GM19025 (cell line): ENCODE results near the gene CDS2.

Experiments used
- ATAC-seq: cut with Tn5 transposase; IDR thresholded peaks from one replicate; pipeline ENCODE4 v1.9.1; 2021; ENCODE audit warnings: mild to moderate bottlenecking, low read depth, moderate library complexity; ENCODE audit not compliant: unreplicated experiment

The CDS2 gene

DNA sequence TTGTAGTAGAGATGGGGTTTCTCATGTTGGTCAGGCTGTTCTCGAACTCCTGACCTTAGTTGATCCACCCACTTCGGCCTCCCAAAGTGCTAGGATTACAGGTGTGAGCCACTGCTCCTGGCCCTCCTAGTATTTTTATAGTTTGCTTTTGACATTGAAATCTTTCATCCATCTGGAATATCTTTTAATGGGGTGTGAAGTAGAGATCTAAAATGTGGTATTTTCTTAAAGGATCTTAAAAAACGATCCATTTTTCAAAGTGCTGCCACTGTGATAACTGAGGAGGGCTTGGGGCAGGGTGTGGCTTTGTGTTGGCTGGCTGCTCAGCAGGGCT lies 23.1 kb downstream of the CDS2 start:
- ATAC-seq, result no peak

DNA sequence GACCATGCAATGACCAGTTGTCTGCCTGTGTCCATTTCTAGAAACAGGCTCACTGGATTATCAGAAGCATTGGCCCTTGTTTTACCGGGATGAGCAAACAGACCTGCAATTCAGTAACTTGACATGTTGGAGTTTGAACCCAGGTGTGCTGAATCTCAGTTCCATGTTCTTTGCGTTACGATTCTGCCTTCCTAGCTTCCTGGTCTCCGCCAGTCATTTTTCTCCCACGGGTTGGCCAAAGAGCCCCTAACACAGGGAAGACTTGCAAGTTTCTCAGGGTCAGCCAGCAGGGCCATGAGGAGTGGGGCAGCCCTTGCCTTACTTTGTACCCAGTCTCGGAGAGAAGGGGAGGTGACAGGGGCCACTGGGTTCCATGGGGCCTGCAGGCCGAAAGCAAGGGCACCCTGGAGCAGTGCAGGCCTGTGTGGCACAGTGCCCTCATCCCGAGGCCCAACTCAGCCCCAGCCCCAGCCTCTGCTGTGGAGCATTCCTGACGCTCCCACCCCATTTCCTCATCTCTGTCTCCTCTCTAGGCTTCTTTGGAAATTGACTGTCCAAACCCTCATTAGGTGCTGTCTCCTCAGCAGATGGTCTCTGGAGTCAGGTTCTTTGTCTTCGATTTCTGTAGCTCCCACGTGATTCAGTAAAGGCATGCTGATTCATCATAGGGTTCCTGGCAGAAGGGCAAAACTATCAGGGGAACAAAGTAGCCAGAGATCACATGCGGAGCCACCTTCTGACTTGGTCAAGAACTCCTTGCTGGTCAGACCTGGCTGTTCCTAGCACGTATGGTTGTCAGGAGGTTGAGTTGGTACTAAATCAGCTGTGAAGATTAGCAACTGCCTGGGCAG lies 23.6 kb downstream of the CDS2 start:
- ATAC-seq, result no peak

DNA sequence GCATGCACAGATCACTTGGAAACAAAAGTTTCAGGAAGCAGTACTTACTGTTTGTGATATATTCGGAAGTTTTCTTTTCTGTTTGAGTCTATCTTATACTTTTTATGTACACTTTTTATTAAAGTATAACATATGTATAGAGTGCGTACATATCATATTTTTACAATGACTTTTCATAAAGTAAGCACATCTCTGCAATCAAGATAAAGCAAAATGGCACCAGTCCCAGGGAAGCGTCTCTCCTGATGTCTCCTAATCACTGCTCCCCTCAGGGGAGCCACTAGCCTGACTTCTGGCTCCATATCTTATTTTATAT lies 26.3 kb downstream of the CDS2 start:
- ATAC-seq, result no peak

DNA sequence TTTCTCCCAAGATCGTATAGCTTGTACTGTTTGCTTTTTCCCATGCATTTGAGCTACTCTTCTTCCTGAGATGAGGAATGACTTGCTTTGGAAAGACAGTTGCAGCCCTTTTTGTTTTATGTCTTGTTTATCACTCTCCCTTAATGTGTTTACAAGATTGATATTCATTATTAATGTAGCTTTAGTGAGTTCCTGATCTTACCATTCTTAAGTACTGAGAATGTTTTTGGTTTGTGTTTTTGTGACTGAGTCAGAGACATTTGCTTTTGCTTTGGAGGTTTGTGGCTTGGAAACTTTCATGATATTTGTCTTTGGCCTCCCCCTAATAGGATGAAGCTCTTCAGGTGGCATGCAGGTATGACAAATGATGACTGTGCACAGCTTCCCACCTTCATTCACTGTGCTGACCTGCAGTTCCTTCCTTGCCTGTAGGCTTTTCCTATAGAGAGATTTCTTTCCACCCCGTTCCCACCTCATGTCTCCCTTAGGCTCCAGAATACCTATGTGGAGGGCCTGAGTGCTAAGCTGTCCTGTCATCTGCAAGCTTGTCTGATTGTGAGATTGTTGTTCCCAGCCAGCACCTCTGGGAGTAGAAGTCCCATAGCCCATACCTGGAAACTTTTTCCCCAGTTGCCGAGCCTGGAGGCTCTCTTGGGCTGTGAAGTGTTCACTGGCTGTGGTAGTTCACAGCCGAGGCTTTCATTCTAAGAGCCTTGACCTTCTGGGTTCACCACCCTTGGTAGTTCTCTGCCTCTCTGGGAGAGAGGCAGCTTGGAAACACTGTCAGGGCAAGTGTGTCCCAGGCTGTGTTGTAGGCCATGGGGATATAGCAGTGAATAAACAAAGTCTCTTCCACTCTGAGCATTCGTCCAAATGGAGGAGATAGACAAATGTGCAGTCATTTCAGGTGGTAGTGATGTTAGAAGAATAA lies 27.1 kb downstream of the CDS2 start:
- no peak for ATAC-seq

DNA sequence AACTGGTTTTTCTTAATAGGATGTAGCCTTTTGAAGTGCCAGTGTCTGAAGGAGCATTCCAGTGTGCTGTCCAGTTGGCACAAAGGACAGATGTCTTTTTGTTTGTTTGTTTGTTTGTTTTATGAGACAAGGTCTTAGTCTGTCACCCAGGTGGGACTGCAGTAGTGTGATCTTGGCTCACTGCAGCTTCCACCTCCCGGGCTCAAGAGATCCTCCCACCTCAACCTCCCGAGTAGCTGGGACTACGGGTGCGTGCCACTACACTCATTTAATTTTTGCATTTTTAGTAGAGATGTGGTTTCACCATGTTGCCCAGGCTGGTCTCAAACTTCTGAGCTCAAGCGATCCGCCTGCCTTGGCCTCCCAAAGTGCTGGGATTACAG lies 27.7 kb downstream of the CDS2 start:
- ATAC-seq, result no peak

DNA sequence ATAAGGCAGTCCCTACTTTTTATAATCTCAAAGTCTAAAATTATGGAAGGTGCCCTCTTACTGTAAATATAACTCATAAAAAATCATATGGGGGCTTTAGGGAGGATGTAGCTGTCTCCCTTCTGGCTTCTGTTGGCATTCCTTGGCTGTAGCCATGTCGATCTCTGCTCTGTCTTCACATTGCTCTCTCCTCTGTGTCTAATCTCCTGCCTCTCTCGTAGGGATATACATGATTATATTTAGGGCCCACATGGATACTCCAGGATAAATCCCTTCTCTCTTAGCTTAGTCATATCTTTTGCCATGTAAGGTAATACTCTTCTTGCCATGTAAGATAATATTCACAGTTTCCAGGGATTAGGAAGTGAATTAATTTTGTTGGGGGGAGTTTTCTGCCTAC lies 28.6 kb downstream of the CDS2 start:
- ATAC-seq, result no peak

DNA sequence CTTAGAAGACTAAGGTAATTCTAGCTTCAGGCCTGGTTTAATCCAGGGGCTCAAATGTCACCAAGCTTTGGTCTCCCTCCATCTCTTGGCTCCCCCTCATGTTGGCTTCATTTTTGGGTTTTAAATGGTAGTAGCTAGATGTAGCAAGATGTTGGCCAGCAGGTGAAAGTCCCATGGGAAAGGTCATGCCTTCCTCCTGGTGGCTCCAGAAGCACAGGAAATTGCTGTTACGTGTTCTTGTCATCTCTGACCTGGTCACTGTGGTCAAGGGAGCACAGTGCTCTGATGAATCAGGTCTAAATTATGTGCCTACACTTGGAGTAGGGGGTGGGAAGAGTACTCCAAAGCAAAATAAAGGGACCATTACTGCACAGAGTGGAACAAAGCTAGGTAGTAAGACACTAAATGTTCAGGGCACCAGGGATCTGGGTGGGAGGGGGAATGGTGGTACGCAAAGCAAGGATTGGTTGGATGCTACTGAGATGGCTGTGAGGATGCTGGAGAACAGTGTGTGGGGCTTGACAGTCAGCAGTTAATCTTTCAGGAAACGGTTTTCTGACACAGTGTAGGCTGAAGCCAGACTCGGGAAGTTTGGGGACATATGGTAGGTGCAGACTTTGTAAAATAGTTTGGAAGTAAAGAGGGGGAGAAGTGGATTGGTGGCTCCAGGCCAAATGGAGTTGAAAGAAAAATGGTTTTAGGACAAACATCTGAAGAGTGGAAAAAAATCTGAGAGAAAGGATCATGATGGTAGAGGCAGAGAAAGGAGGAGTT lies 30.1 kb downstream of the CDS2 start:
- no peak for ATAC-seq

DNA sequence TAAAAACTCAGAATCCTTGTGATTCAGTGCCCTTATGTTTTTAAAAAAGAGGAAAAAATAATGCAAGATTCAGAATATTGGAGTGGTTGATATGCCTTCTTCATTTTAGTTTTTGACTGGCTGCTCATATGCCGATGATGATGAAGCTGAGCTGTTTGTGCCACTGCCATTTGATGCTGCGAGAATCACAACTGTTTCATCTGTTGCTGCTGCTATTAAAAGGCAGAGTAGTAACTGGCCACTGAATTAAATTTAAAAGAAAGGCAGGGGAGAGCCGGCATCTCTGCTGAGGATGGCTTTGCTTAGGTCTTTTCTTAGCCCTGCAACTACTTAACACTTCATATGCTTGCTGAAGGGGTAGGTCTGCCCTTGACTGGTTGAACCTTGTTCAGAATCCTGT lies 33.1 kb downstream of the CDS2 start:
- no peak for ATAC-seq

DNA sequence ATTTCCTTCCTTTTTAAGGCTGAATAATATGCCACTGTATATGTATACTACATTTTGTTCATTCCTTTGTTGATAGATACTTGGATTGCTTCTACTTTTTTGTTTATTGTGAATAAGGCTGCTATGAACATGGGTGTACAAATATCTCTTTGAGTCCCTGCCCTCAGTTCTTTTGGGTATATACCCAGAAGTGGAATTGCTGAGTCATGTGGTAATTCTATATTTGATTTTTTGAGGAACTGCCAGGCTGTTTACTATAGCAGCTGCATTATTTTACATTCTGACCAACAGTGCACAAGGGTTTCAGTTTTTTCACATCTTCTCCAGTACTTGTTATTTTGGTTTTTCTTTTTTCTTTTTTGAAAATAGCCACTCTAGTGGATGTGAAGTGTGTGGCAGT lies 34.1 kb downstream of the CDS2 start:
- no peak for ATAC-seq

DNA sequence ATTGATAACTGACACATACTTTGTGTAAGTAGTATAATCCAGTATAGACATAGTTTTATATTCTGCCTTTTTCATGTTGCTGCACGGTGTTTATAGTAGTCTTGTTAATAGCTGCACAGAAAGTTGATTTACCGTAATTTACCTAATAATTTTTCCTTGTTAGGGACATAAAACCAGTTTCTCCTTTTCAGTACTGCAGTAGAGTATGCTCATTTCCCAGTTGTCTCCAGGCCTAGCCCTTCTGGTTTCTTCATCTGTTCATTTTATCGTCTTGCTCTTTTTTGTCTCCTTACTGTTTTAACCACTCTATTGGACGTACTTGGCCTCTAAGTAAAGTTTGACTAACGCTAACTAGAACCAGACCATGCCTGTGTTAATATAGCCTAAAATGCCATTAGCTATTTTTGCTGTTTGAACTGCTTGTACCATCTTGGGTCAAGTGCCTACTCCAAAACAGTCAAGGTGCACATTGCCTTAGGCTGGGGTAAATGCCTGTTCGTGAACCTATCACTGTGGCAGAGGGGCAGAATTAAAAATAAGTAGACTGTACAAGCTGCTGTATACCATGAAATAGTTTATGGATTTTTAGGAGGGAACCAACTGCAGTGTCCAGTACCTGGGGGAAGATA lies 34.8 kb downstream of the CDS2 start:
- no peak for ATAC-seq

DNA sequence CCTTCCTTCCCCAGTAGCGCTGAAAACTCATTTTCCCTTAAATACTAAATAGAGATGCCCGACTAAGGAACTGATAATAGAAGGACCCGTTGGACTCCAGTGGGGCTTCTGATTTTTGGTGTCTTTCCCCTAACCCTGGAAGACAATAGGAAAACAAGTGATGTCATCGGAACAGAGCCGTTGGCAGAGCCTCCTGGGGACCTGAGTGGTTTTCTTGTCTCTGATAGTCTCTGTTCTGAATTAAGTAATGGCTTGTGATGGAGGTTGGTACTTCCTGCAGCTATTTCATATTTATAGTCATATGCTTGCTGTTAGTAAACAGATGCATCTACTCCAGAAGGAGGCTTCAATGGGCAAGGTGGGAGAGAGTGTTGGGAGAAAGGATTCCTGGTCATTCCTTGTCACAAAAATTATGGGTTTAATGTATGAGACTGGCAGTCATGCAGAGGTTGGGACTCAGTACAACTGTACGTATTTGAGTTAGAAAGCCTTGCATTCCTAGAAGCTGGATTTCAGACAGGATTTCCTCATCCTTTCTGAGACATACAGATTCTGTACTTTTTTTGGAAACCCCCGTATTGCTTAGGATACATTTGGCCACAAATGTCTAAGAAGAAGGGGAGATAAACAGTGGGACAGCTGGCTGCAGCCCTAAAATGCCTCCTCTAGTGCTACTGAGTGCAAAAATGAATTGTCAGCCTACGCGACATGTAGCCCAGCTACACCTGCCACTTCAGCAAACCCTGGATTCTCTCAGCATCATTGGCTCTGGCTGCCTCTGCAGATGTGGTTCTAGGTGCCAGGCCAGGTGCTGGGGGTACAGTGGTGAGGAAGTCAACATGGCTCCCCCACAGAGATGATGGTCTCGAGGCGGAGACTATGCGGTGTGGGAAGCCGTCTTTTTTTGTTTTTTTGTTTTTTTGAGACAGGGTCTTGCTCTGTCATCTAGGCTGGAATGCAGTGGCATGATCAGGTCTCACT lies 38.1 kb downstream of the CDS2 start:
- ATAC-seq, result no peak

DNA sequence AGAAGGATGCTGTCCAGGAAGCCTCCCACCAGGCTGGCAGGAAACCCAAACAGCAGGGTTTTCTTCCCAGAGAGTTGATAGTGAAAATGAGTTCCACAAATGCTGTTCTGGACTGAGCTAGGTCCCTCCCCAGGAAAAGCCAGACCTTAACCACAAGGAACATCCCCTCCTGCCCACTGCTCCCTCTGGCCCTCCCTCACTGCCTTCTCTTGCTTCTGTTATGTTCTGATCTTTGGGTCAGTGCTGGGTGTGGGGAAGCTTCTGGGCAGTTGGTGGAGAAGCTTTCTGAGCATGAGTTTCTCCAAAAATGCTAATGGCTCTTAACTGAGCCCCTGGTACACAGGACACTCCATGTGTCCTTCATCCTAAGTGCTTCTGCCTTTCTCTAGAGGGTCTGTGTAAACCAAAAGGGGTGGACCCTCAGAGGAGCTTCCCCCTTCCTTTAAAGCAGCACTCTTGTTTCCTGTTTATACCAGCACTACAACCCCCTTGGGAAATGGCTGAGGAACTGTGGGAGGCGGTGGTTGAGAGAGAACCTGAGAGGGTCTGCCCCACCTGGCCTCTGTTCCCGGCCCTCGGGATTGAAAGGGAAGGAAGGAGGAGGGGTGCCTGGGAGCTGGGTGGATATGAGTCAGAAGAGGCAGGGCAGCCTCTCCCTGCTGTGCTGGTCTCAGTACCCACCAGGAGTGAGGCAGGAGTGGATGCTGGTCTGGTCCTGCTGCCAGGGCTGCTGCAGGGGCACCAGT lies 42.0 kb downstream of the CDS2 start:
- no peak for ATAC-seq

DNA sequence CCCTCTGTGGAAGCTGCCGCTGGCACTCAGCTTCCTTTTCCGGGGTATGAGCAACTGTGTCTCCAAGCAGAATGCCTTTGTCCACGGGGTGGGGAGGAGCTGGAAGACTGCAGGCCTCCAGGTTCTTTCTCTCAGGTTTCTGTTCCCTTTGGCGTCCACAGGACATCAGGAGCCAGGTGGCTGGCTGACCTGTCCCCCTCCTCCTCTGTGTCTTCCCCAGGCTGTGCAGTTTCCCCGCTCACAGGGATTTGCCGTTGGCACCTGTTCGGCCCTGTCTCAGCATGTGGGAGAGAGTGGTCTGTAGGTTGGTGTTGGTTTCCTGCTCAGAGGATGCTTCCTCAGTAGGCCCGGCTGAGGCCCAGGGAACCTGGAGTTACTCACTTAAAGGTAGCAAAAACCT lies 43.5 kb downstream of the CDS2 start:
- no peak for ATAC-seq

DNA sequence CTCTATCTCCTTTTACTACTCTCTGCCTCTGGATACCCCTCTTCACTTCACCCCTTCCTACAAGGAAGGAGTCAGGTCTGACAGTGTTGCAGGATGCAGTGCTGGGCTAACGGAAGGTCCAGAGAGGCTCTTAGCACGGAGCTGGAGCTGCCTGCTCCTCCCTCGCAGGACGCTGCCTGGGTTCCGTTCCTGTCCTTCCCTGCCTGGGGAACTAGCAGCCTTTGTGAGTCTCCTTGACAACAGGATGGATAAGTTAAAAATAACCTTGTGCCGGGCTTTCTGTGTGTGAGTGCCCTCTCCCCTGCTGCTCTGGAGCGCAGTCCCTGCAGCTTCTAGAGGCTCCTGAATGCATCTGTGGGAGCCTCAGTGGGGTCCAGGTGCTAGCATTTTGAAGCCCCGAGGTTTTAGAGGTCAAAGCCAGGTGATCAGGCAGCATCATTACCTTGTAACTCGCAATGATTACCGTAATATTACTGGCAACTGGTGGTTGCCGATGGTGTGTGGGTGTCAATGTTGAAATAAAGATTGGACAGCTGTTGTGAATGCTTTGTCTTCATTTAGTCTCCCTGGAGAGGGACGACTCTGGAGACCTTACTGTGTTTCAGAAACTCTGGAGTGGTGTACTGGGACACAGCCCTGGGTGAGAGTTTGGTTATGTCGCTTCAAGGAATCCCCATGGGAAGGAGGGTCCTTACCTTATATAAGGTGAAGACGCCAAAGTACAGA lies 44.4 kb downstream of the CDS2 start:
- no peak for ATAC-seq

DNA sequence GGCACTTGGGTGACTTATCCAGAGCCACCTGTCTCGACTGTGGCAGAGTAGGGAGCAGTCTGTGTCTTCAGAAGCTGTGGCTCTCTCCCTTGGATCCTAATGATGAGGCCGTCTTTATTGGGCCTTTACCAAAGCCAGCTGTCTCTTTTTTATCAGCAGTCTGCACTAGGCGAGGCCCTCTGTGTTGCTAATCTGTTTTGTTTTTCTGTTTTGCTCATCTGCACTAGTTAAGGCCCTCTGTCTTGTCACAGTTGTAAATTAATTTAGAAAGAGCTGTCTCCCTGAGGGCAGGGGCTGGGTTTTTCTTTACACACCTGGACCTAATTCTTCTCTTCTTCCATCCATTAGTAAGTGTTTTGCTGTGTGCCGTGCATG lies 45.0 kb downstream of the CDS2 start:
- ATAC-seq, result peak; percentile 53

DNA sequence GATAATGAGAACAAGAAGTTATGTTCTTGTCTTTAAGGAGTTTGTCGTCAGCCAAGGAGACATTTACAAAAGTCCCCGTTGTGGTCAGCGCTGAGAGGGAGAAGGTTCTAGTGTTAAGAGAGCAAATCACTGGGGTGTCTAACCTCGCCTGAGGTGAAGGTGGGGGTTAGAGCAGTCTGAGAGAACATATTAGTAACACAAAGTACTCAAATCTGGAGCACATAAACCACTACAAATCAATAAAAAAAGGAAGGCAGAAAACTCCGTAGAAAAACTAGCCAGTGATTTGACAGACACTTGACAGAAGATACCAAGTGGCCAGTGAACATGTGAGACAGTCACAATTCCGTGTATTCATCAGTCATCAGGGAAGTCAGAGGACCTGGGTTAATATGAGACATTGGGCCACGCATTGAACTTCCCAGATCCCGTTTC lies 45.4 kb downstream of the CDS2 start:
- ATAC-seq, result peak; percentile 55

DNA sequence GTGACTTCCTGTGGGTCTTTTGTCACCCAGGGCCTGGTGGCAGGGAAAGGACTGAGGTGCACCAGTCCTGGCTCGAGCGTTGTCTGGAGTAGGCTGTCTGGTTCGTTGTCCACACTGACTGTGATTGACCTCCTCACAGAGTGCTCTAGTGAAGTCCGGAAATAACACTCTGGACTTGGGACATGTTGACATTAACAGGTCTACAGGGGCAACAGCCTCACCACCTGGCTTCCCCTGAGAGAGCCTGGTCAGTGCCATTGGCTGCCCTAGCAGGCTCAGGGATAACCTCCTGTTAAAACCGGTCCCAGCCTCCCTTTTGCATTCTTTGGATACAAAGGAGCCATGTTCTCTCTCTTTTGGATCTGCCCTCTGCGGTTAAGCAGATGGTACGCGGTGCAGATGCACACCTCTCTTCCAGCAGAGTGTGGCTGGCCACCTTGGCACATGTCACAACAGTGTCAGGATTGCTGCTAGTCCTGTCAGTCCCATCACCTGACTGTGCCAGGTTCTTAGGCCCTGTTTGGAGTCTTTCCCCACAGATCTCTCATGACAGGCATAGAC lies 46.2 kb downstream of the CDS2 start:
- ATAC-seq, result no peak

DNA sequence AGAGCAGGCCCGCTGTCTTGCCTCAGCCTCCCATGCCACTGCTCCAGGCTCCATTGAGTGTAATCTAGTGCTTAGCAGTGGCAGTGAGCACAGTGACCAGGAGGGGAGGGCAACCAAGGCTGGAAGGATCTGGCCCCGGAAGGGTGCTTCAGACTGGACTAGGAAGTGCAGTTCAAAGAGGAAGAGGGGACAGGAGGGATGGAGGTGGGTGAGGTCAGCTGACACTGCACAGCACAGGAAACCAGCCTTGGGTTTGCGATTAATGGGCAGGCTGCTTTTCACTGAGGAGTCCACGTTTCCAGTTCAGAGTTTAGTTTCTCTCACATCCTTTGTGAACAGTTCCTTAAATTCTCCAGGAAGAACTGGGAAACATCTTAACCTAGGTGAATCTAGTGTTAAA lies 46.9 kb downstream of the CDS2 start:
- ATAC-seq, result no peak
